H1 (cell line): ENCODE measurements around the gene SLC6A3.
A peak's percentile ranks its signal among the peaks of the same experiment; 100 is the strongest.

Experiments
- CTCF ChIP-seq, 3 experiments: IDR thresholded peaks; 1 replicate in 2 of 3; 2 replicates in 1 of 3; pipeline versions ENCODE4 v1.5.1 to v1.6.1; 2011; ENCODE audit warnings: low read length in 3 of 3, mild to moderate bottlenecking in 3 of 3, inconsistent platforms in 2 of 3, low read depth in 1 of 3, moderate library complexity in 1 of 3; ENCODE audit not compliant: insufficient read depth in 1 of 3; ENCODE audit errors: control extremely low read depth in 1 of 3
- EZH2 ChIP-seq: fragments of 200-600 bp; sonication (generic); IDR thresholded peaks from 2 replicates; pipeline ENCODE4 v1.7.1; 2012; ENCODE audit warnings: low read depth, mild to moderate bottlenecking, moderate library complexity, low read length, inconsistent platforms; ENCODE audit not compliant: severe bottlenecking
- MAFK ChIP-seq: IDR thresholded peaks from 2 replicates; pipeline ENCODE4 v1.6.1; 2012; ENCODE audit warnings: low read depth, mild to moderate bottlenecking, improper control_type of control experiment, low read length
- PHF8 ChIP-seq: fragments of 200-600 bp; sonication (generic); conservative IDR thresholded peaks from 2 replicates; pipeline ENCODE4 v1.7.1; 2012; ENCODE audit warnings: low read depth, mild to moderate bottlenecking, inconsistent platforms, low read length, moderate library complexity
- POLR2A ChIP-seq, 2 experiments: IDR thresholded peaks; 1 replicate in 1 of 2; 2 replicates in 1 of 2; pipeline ENCODE4 v1.6.1; 2011; ENCODE audit warnings: low read depth in 2 of 2, low read length in 2 of 2, mild to moderate bottlenecking in 2 of 2; ENCODE audit errors: control extremely low read depth in 1 of 2
- TF ChIP-seq, protein P1 (sequence below): IDR thresholded peaks from 2 replicates; pipeline ENCODE4 v1.6.1; 2011; ENCODE audit warnings: low read depth, mild to moderate bottlenecking, low read length; ENCODE audit not compliant: insufficient read depth

GRCh38 chr5:1468629-1469527 is 23.6 kb upstream of the SLC6A3 start:
- TF ChIP-seq CTCF (IDR thresholded peaks at IDR 0.05; ENCODE audit: control extremely low read depth in 1 of 3, insufficient read depth in 1 of 3, low read depth in 1 of 3, low read length in 3 of 3) = peak in 1 of 3 experiments; percentile 17; a peak in 1 of 4 replicates
- TF ChIP-seq PHF8 = no peak
- no peak for TF ChIP-seq MAFK
- no peak for TF ChIP-seq EZH2
- no peak for TF ChIP-seq POLR2A (IDR thresholded peaks at IDR 0.05; ENCODE audit: control extremely low read depth in 1 of 2, low read depth in 2 of 2, low read length in 2 of 2)
- TF ChIP-seq, protein P1, sequence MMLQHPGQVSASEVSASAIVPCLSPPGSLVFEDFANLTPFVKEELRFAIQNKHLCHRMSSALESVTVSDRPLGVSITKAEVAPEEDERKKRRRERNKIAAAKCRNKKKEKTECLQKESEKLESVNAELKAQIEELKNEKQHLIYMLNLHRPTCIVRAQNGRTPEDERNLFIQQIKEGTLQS = no peak
